ENCODE measurements around the gene UNC5A. TPM values are rescaled to one million over a fixed set of nuclear protein-coding genes. Genes with fewer than 3 reads are reported as not detected.

Gene UNC5A
- not detected in 2 replicates for total RNA-seq (2014; rRNA removed; shearing (Covaris generic))

DNA sequence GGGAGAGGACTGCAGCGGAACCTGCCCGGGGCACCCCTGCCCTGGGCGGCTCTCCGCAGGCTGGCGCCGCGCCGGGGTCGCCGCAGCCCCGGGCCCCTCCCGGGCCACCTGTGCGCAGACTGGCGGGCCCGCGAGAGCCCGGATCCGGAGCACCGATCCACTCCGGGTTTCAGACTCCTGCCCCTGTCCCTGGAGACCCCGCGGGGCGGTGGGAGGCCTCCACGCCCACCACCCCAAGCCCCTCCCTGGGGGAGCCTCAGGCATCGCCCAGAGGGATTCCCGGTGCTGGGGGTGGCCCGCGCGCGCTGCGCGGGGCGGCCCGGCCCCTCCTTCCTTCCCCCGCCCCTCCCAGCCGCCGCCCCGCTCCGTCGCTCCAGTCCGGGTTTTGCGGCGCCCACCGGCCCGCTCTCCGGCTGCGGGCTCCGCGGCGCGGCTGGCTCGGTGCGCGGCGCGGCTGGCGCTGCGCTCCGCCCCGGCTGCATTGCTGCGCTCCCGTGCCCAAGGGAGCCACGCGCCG lies at the start of gene UNC5A:
Gene UNC5A, plus strand, starts transcription at position 479 of the 517 bp plus-strand sequence. CDS start 192 bp downstream, outside the sequence.
- in situ Hi-C loops (cut with HindIII; ENCODE audit: low sequenced_read_pairs): no loop called here
- DNase-seq (ENCODE audit: low spot score): peak; percentile 62

DNA sequence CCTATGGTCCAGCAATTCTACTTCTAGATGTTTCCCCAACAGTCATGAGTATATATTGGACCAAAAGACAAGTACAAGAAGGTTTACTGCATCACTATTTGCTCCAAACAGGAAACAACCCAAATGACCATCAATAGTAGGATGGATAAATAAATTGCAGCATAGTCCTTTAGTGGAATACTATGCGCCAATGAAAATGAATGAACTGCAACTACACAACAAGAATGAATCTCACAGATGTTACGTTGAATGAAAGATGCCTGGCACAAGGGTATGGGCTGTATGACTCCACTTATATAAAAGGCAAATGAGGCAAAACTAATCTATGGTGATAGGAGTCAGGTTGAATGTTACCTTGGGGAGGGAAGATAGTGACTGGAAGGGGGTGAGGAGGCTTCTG lies 48.6 kb upstream of the UNC5A start:
- DNase-seq (ENCODE audit: low spot score): no peak
- in situ Hi-C loops (cut with HindIII; ENCODE audit: low sequenced_read_pairs): no loop called here

DNA sequence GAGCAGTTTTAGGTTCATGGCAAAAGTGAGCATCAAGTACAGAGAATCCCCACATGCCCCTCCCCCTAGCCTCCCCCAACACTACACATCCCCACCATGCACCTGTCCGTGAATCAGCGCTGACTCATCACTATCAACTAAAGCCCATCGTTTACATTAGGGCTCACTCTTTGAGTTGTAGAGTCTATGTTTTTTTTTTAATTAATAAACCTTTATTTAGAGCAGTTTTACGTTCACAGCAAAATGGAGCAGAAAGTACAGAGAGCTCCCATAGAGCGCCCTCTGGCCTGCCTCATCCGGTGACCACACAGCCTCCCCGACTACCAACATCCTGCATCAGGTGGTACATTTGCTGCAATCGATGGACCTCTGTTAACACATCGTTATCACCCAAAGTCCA lies 47.9 kb upstream of the UNC5A start:
- in situ Hi-C loops (cut with HindIII; ENCODE audit: low sequenced_read_pairs): no loop called here
- no peak for DNase-seq (ENCODE audit: low spot score)

DNA sequence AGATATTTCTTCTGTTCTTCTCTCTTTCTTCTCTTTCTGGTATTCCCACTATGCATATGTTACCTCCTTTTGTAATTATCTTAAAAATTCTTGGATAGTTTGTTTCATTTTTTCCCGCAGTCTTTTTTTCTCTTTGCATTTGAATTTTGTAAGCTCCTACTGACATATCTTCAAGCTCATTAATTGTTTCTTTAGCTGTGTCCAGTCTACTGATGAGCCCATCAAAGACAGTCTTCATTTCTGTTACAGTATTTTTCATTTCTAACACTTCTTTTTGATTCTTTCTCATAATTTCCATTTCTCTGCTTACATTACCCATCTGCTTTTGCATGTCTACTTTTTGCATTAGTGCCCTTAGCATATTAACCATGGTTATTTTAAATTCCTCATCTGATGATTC lies 44.7 kb upstream of the UNC5A start:
- in situ Hi-C loops (cut with HindIII; ENCODE audit: low sequenced_read_pairs): no loop called here
- no peak for DNase-seq (ENCODE audit: low spot score)

GRCh38 chr5:176768174-176768970 lies 42.0 kb upstream of the UNC5A start:
- in situ Hi-C loops (cut with HindIII; ENCODE audit: low sequenced_read_pairs): no loop called here
- DNase-seq (ENCODE audit: low spot score): no peak

DNA sequence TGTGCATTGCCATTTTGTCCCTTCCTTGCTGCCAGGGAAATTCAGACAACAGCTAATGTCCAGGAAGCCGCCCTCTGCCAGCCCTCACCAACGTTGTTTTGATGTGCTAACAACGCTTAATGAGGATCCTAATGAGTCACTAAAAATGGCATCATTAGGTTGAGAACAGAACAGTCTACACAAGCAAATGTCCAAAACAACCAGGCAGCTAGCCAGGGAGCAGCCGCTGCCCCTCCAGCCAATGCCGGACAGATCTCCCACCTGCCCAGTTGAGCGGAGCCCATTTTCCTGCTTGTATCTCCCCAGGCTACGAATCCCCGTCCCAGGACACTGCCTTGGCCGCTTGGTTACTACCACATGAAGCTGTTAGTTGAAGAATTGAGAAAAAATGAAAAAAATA lies 40.4 kb upstream of the UNC5A start:
- in situ Hi-C loops (cut with HindIII; ENCODE audit: low sequenced_read_pairs): no loop called here
- DNase-seq (ENCODE audit: low spot score): no peak

DNA sequence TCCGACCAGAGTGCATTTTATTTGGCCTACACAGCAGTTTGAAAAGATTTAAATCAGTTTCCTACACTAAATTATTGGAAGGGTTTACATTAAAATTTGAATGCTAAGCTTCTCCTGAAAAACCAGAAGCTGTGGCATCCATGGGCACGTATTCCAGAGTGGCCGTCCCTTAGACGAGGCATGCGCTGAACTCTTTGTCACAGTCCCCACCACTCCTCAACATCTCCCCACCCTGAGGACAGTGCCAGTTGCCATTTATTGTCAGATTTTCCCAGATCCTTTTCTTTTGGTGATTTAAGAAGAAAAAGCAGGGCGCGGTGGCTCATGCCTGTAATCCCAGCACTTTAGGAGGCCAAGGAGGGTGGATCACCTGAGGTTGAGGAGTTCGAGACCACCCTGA lies 39.9 kb upstream of the UNC5A start:
- in situ Hi-C loops (cut with HindIII; ENCODE audit: low sequenced_read_pairs): no loop called here
- DNase-seq (ENCODE audit: low spot score): no peak

DNA sequence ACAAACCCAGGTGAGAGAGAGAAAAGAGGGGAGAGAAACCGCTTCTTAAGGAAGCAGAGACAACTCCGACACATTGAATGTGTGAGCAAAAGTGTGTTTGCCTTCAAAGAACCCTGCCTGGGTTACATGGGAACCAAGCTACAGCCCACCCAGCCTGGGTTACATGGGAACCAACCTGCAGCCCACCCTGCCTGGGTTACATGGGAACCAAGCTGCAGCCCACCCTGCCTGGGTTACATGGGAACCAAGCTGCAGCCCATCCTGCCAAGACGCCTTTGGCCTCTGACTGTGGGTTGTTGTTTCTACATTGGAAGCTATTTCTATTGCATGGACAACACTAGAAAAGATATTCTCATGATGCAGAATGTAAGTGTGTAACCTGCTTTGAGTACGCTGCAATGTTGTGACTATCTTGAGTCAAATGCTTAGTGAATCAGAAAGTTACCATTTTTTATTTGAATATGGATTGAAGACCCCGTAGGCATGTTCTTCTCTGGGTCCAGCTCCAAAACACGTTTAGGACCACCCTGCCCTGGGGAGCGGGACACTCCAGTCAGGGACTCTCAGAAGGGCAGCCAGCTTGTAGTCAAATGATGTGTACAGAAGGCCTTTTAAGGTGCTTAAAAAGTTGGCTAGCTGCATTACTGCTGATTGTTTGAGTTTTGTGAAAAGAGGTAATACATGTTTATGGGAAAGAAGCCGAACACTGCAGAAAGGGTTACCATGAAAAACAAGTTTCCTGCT lies 39.1 kb upstream of the UNC5A start:
- DNase-seq (ENCODE audit: low spot score): no peak
- in situ Hi-C loops (cut with HindIII; ENCODE audit: low sequenced_read_pairs): no loop called here

DNA sequence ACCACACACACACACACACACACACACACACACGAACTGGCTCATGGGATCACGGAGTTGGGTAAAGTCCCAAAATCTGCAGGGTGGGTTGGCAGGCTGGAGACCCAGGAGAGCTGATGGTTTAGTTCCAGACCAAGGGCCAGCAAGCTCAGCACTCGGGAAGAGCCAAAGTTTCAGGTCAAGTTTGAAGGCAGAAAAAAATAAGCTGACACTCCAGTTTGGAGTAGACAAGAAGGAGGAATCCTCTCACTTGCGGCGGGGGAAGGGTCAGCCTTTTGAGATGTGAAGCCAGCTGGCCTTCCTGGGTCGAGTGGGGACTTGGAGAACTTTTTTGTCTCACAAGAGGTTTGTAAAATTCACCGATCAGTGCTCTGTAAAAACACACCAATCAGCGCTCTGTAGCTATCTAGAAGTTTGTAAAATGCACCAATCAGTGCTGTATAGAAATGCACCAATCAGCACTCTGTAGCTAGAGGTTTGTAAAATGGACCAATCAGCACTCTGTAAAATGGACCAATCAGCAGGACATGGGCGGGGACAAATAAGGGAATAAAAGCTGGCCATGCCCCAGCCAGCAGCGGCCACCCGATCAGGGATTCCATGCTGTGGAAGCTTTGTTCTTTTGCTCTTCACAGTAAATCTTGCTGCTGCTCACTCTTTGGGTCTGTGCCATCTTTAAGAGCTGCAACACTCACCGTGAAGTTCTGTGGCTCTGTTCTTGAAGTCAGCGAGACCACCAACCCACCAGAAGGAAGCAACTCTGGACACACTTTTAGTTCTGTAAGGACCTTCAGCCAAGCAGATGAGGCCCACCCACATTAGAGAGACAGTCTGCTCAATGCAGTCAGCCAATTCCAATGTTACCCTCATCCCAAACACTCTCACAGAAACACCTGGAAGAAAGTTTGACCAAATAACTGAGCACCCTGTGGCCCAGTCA lies 37.8 kb upstream of the UNC5A start:
- in situ Hi-C loops (cut with HindIII; ENCODE audit: low sequenced_read_pairs): no loop called here
- DNase-seq (ENCODE audit: low spot score): no peak

- DNase-seq (ENCODE audit: low spot score): no peak
- in situ Hi-C loops (cut with HindIII; ENCODE audit: low sequenced_read_pairs): no loop called here
Observed at GRCh38 chr5:176773408-176774035, 36.8 kb upstream of the UNC5A start.

- in situ Hi-C loops (cut with HindIII; ENCODE audit: low sequenced_read_pairs): no loop called here
Observed at GRCh38 chr5:176774216-176775171, 35.9 kb upstream of the UNC5A start.

DNA sequence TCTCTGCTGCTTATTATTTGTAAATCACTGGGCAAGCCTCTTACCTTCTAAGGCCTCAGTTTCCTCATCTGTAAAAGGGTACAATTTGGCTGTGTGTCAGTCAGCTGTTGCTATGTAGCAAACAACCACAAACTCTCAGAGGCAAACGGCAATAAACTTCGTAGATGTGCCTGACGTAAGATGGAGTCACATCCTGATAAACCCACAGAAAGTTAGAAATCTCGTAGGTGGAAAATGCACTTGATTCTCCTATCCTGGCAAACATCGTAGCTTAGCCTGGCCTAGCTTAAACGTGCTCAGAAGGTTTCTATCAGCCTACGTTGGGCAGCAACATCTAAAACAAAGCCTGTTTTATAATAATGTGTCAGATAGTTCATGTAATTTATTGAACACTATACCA lies 35.0 kb upstream of the UNC5A start:
- no peak for DNase-seq (ENCODE audit: low spot score)
- in situ Hi-C loops (cut with HindIII; ENCODE audit: low sequenced_read_pairs): no loop called here

More at GRCh38 chr5:176774216-176775171, 35.9 kb upstream of the UNC5A start:
- no peak for DNase-seq (ENCODE audit: low spot score)

GRCh38 chr5:176776141-176776865 lies 34.1 kb upstream of the UNC5A start:
- DNase-seq (ENCODE audit: low spot score): no peak
- in situ Hi-C loops (cut with HindIII; ENCODE audit: low sequenced_read_pairs): no loop called here

GRCh38 chr5:176776916-176777315 lies 33.4 kb upstream of the UNC5A start:
- DNase-seq (ENCODE audit: low spot score): no peak
- in situ Hi-C loops (cut with HindIII; ENCODE audit: low sequenced_read_pairs): no loop called here

GRCh38 chr5:176778921-176779465 lies 31.4 kb upstream of the UNC5A start:
- DNase-seq (ENCODE audit: low spot score): no peak
- in situ Hi-C loops (cut with HindIII; ENCODE audit: low sequenced_read_pairs): no loop called here

DNA sequence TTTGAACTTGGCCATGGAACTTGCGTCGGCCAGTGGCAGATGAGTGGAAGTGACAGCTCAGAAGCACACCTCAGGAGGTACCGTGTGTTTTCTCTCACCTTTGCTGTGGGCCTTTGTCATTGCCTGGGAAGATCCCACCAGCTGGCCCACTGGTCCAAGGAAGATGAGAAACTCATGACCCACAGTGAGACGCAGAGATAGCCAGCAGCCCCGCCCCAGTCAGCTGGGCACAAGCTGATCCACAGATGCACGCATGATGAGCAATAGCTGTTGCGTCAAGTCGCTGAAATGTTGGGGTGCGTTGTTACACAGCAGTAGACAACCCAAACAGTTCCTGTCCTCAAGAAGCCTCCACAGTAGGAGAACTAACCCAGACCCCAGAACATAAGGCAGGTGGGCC lies 30.8 kb upstream of the UNC5A start:
- in situ Hi-C loops (cut with HindIII; ENCODE audit: low sequenced_read_pairs): no loop called here
- no peak for DNase-seq (ENCODE audit: low spot score)

Measured in G401 (cell line).